H7 (cell line): ENCODE data around the gene MYO1D. TPM values are rescaled to one million over a fixed set of nuclear protein-coding genes. Genes with fewer than 3 reads are reported as not detected.
"Not testable (repeated sequence)": the region's sequence is repeated elsewhere in the genome, so short reads cannot be mapped to it uniquely, and the experiment has no call there.

Experiments
- DNase-seq: peaks from one replicate; pipeline ENCODE4 v3.0.0; 2012
- H3K27me3 ChIP-seq: 2 replicates; pipeline ENCODE4 v1.6.0; 2011; ENCODE audit warnings: mild to moderate bottlenecking, low read length; ENCODE audit not compliant: control insufficient read depth, insufficient read depth
- H3K36me3 ChIP-seq: replicated peaks from 2 replicates; pipeline ENCODE4 v1.5.1; 2011; ENCODE audit warnings: low read length; ENCODE audit not compliant: control insufficient read depth, insufficient read depth
- H3K4me3 ChIP-seq: 2 replicates; pipeline ENCODE4 v1.5.1; 2011; ENCODE audit warnings: low read depth, mild to moderate bottlenecking, control low read depth, low read length, moderate library complexity; ENCODE audit not compliant: insufficient read depth
- total RNA-seq: library from RNA; depleted of rRNA; stranded (reverse); fragments of >200 nt; shearing (Covaris generic); gene quantifications from 2 replicates; pipeline ENCODE4 v1.2.3, GENCODE V29; 2014

The MYO1D gene
- total RNA-seq, 1 experiment from 2014 or later = 15.6 TPM

DNA sequence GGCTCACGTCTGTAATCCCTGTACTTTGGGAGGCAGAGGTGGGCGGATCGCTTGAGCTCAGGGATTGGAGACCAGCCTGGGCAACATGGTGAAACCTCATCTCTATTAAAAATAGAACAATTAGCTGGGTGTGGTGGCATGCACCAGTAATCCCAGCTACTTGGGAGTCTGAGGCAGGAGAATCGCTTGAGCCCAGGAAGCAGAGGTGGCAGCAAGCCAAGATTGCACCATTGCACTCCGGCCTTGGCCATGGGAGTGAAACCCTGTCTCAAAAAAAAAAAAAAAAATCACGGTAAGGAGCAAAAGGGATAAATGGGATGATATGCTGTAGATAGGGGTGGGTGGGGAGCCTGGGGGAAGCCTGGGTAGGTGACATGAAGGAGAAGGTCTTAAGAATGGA, 30.7 kb upstream of the MYO1D start:
- no peak for DNase-seq
- no peaks in the 10 kb centered on the region for H3K36me3 ChIP-seq
- H3K4me3 ChIP-seq = no peak overlapping the region
- no peaks in the 10 kb centered on the region for H3K27me3 ChIP-seq

- Histone ChIP-seq H3K36me3 (no peaks in the 10 kb centered on the region), H3K27me3 (no peaks in the 10 kb centered on the region)
- DNase-seq = no peak
Measured at GRCh38 chr17:32904891-32905290, 28.0 kb upstream of the MYO1D start.

DNA sequence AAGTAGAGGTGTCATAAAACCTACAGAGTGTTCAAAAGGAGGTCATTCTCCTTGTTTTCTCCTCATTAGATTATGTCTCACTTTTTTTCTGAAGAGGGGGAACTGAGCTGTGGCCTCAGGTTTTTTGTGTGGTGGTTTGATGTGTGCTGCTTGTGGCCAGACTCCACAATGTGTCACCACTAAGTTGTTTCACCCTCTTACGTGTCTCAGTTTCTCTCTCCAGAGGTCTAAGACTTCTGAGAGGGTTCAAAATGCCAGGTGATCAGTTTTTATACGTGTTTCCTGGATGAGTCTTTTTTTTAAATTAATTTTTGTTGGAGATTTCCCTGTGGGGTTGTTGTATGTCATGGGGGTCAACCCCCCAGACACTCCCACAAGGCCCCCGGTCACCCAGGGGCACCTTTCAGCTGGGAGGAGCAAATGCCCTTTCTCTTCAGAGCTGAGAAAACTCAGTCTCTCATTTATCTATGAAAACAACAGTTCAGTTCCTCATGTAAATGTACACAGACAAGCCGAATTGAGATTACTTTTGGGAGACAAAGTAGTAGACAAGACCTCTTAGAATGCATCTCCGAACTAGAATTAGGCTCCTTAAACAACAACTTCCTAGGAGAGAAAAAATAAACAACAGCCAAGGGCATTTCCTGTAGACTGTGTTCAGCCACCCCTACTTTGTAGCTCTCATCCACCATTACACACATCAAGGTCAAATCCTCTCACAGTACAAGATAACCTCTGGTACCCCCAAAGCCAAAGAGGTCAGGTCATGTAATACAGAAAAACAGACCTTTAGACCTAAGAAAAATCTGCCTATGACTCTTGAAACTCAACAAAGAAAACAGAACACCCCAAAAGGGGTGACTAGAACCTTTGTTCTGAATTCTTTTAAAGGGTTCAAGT, 27.1 kb upstream of the MYO1D start:
- H3K36me3 ChIP-seq = no peaks in the 10 kb centered on the region
- H3K4me3 ChIP-seq = no peak overlapping the region
- no peak for DNase-seq
- H3K27me3 ChIP-seq = no peaks in the 10 kb centered on the region

More at GRCh38 chr17:32904891-32905290, 28.0 kb upstream of the MYO1D start:
- no peak overlapping the region for H3K4me3 ChIP-seq

GRCh38 chr17:32901743-32902142, 24.8 kb upstream of the MYO1D start:
- no peak overlapping the region for H3K4me3 ChIP-seq
- no peaks in the 10 kb centered on the region for H3K27me3 ChIP-seq
- no peak for DNase-seq
- H3K36me3 ChIP-seq = no peaks in the 10 kb centered on the region

DNA sequence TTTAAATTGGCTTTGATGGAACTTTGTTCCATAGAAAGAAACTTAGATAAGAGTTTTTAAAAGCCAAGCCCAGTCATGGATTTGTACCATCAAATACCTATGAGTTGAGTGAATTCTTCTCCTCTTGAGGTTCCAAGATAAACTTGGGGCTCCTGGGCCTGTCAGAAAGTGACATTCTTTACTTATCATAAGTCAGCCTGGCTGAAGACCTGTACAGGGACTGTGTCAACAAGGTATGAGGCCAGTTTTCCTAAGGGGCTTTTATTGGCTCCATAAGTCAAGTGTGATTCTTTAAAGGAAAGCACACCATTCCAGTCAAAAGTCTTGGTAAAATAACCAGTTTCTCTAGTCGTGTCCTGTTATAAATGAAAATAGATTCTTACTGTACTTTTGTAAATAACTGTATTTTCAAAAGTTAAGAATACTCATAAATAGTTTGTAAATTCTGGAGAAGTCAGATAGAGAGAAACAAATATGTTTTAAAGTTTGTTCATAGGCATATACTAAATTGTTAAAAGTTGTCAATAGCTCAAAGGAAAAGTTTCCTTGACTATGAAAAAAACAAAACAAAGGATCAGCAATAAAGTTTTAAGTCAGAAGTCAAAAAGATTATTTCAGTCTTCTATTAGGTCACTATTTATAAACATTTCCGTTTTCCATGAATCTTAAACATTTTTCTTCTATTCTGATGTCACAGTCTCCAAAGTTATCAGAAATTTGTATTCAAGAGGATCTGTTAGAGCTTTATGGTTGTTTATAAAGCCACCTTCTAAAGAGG, 22.5 kb upstream of the MYO1D start:
- Histone ChIP-seq H3K27me3 (no peaks in the 10 kb centered on the region), H3K36me3 (no peaks in the 10 kb centered on the region), H3K4me3 (no peak overlapping the region)
- DNase-seq = no peak

GRCh38 chr17:32896647-32897258, 19.8 kb upstream of the MYO1D start:
- Histone ChIP-seq H3K27me3 (no peaks in the 10 kb centered on the region), H3K4me3 (no peak overlapping the region), H3K36me3 (no peaks in the 10 kb centered on the region)
- no peak for DNase-seq

DNA sequence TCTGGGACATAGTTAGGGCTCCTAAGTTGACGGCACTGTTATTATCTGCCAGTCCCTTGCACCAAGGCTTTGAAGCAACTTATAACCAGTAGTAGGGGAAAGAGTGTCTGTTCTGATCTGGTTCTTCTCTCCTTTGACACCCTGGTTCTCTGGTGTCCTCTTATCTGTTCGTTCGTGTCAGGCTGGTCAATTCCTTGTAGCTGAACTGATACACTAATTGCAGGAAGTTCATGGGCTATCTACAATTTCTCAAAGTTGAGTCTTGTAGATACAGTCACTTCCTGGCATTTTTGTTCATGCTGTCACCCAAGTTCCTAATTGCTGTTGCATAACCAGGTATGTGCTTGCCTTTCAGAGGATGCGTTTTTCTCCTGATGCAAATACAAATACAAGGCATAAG, 17.3 kb upstream of the MYO1D start:
- Histone ChIP-seq H3K36me3 (no peaks in the 10 kb centered on the region), H3K27me3 (no peaks in the 10 kb centered on the region), H3K4me3 (no peak overlapping the region)
- DNase-seq = no peak

GRCh38 chr17:32887410-32887809, 10.5 kb upstream of the MYO1D start:
- not testable (repeated sequence) for H3K36me3 ChIP-seq, H3K27me3 ChIP-seq, H3K4me3 ChIP-seq, DNase-seq

DNA sequence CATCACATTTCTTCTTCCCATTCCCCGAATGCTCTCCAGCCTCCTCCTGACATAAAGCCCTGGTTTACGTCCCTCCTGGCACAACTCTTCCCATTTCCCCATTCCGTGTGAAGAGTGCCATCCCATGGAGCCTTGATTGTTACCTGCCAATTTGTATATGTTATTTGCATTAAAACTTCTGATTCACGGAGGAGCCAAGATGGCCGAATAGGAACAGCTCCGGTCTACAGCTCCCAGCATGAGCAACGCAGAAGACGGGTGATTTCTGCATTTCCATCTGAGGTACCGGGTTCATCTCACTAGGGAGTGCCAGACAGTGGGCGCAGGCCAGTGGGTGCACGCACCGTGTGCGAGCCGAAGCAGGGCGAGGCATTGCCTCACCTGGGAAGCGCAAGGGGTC, 10.0 kb upstream of the MYO1D start:
- not testable (repeated sequence) for H3K4me3 ChIP-seq, H3K36me3 ChIP-seq, DNase-seq, H3K27me3 ChIP-seq

GRCh38 chr17:32882734-32883133, 5.8 kb upstream of the MYO1D start:
- Histone ChIP-seq H3K27me3 (peaks cover 2% of the 10 kb centered on the region), H3K4me3 (no peak overlapping the region), H3K36me3 (no peaks in the 10 kb centered on the region)
- no peak for DNase-seq

DNA sequence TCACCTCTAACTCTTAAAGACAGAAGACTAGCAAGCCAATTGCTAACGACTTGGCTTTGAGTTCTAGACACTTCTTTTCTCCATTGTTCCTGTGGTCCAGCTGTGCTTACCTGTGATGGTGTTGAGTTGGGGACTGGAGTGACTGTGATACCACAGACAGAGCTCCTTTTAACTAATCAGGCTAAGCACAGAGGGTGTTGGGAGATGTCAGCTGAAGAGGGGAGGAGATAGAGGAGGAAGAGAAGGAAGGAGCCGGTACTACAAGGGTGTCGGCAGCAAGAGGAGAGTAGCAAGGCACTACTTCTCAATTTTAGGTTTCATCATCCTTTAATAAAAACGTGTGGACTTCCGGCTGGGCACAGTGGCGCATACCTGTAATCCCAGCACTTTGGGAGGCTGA, 5.1 kb upstream of the MYO1D start:
- Histone ChIP-seq H3K27me3 (peaks cover 2% of the 10 kb centered on the region), H3K36me3 (no peaks in the 10 kb centered on the region), H3K4me3 (no peak overlapping the region)
- no peak for DNase-seq

DNA sequence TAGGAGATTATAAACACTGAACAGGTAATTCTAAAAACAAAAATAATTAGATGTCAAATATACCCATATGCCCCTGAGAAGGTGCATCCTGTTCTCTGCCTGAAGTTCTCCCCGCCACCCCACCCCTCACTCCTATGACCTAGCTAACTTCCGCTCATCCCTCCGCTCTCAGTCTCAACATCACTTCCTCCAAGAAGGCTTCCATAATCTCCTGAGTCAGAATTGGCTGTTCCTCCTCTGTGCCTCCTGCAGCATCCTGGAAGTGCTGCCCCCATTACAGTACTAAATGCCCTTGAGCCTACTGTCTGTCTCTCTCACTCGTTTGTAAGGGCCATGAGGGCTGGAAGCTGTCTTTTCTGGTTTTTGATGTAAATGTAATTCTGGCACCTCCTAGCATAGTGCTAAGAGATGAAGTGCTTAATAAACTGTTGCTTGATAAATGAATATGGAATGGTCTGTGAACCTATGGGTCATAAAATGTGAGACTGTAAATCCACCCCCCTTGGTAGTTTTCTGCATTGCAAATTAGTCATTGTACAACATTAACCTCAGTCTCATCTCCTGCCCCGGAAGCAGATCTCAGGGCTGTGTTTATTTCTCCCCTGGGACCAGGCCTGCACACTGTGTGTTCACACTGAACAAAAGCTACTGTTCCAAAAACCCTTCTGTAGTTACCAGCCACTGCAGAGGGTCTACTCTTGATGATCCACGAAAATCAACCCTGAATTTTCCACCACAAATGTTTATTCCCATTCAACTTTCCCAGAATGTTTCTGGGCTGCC, 3.9 kb upstream of the MYO1D start:
- no peaks in the 10 kb centered on the region for H3K36me3 ChIP-seq
- H3K4me3 ChIP-seq = no peak overlapping the region
- DNase-seq = no peak
- peaks cover 2% of the 10 kb centered on the region for H3K27me3 ChIP-seq

DNA sequence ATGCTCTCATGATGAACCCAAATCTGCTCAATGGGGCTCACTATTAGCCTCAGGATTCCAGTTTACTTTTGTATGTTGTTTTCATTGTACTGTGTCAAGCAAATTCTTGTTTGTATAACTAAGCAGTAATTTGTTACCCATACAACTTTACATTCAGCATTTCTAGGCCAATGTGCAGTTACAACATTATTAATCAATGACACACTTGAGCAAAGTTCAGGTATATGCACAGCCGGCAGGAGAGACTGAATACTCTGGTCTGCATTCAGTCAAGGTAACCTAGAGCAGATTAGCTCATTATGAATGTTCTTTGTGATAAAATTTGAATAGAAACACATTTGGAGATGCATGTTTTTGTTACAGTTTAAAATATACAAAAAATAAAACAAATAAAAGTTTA, 2.2 kb upstream of the MYO1D start:
- Histone ChIP-seq H3K36me3 (no peaks in the 10 kb centered on the region), H3K4me3 (no peak overlapping the region), H3K27me3 (peaks cover 2% of the 10 kb centered on the region)
- DNase-seq = no peak

DNA sequence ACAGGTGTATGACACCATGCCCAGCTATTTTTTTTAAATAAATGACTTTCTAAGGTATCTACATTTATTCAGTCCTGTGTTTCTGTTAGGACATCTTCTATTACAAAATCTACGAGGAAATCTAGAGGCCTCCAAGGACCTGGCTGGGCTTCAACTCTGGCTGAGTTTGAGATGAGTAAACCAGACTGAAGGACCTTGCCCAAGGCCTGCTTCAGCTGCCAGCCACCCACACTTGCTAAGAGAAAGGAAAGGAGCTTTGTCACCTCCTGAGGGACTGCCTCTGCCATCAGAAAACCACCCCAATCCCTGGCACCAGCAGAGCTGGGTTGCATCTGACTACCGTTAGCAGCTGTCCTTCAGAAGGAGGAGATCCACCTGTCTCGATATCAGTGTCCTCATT, 1.3 kb upstream of the MYO1D start:
- no peak for DNase-seq
- H3K36me3 ChIP-seq = no peaks in the 10 kb centered on the region
- peaks cover 2% of the 10 kb centered on the region for H3K27me3 ChIP-seq
- no peak overlapping the region for H3K4me3 ChIP-seq
